Stimulated activated CD8-positive, alpha-beta memory T cell treated with anti-CD3 and anti-CD28 coated beads, Interleukin-15, amount 100 ng/mL, for 4 hours (primary cell): Measurements from ENCODE around the gene FAM171A1.
"Not testable (repeated sequence)": the region's sequence is repeated elsewhere in the genome, so short reads cannot be mapped to it uniquely, and the experiment has no call there.

ENCODE experiments used
- DNase-seq, 2 donors: peaks; one replicate each; pipeline ENCODE4 v3.0.0-alpha.2; 2020; ENCODE audit warnings: low read depth in 2 of 2

Gene FAM171A1

GRCh38 chr10:15209827-15210509 lies 161.1 kb downstream of the FAM171A1 start:
- peak; percentile 29 to 65 for DNase-seq

GRCh38 chr10:15208221-15208620 lies 162.9 kb downstream of the FAM171A1 start:
- DNase-seq = no peak

- not testable (repeated sequence) for DNase-seq
These were observed 163.7 kb downstream of the FAM171A1 start for GRCh38 chr10:15207410-15207809.

- no peak for DNase-seq
These were observed 168.4 kb downstream of the FAM171A1 start for GRCh38 chr10:15202639-15203038.

- DNase-seq = not testable (repeated sequence)
These were observed 168.8 kb downstream of the FAM171A1 start for GRCh38 chr10:15202301-15202621.

GRCh38 chr10:15201589-15202300 lies 169.3 kb downstream of the FAM171A1 start:
- no peak for DNase-seq

GRCh38 chr10:15200626-15201025 lies 170.5 kb downstream of the FAM171A1 start:
- DNase-seq = no peak

GRCh38 chr10:15197911-15198310 lies 173.2 kb downstream of the FAM171A1 start:
- no peak for DNase-seq

- no peak for DNase-seq
These were observed 173.8 kb downstream of the FAM171A1 start for GRCh38 chr10:15197276-15197675.

- no peak for DNase-seq
These were observed 174.9 kb downstream of the FAM171A1 start for GRCh38 chr10:15196021-15196834.

GRCh38 chr10:15189133-15189885 lies 181.8 kb downstream of the FAM171A1 start:
- no peak for DNase-seq

GRCh38 chr10:15188603-15189002 lies 182.5 kb downstream of the FAM171A1 start:
- no peak for DNase-seq

GRCh38 chr10:15183689-15184481 lies 187.2 kb downstream of the FAM171A1 start:
- DNase-seq = no peak

- DNase-seq = no peak
These were observed 188.4 kb downstream of the FAM171A1 start for GRCh38 chr10:15182540-15183207.

GRCh38 chr10:15181576-15182156 lies 189.4 kb downstream of the FAM171A1 start:
- DNase-seq = no peak

GRCh38 chr10:15180736-15181135 lies 190.4 kb downstream of the FAM171A1 start:
- DNase-seq = no peak

- no peak for DNase-seq
These were observed 194.8 kb downstream of the FAM171A1 start for GRCh38 chr10:15176269-15176668.

GRCh38 chr10:15175587-15175986 lies 195.5 kb downstream of the FAM171A1 start:
- no peak for DNase-seq

GRCh38 chr10:15172306-15172840 lies 198.7 kb downstream of the FAM171A1 start:
- no peak for DNase-seq
